Dedifferentiated amniotic fluid mesenchymal stem cell (primary cell): ENCODE data around the gene CGB8.
"Not testable (repeated sequence)": the region's sequence is repeated elsewhere in the genome, so short reads cannot be mapped to it uniquely, and the experiment has no call there.

Experiments
- DNase-seq: peaks from one replicate; pipeline ENCODE4 v3.0.0-alpha.2; 2016; ENCODE audit errors: extremely low spot score

CGB8 gene

GRCh38 chr19:49030323-49030722 lies 18.6 kb downstream of the CGB8 start:
- DNase-seq: not testable (repeated sequence)

- DNase-seq: not testable (repeated sequence)
These were observed 19.2 kb downstream of the CGB8 start for GRCh38 chr19:49029749-49030148.

- not testable (repeated sequence) for DNase-seq
These were observed 20.2 kb downstream of the CGB8 start for GRCh38 chr19:49028686-49029085.

GRCh38 chr19:49025599-49025998 lies 23.3 kb downstream of the CGB8 start:
- DNase-seq: not testable (repeated sequence)

- DNase-seq: not testable (repeated sequence)
These were observed 23.8 kb downstream of the CGB8 start for GRCh38 chr19:49025088-49025487.

GRCh38 chr19:49024233-49024632 lies 24.7 kb downstream of the CGB8 start, which contains the start of gene CGB3:
Gene CGB3 (minus strand): TSS chr19:49024333. CDS start chr19:49023971, 362 bp downstream.
- not testable (repeated sequence) for DNase-seq

- DNase-seq: no peak
These were observed 26.8 kb downstream of the CGB8 start for GRCh38 chr19:49022116-49022515.

- no peak for DNase-seq
These were observed 27.7 kb downstream of the CGB8 start for GRCh38 chr19:49020931-49021895.

GRCh38 chr19:49020342-49020741 lies 28.6 kb downstream of the CGB8 start:
- DNase-seq: no peak

- no peak for DNase-seq
These were observed 29.5 kb downstream of the CGB8 start for GRCh38 chr19:49019242-49019932.

- not testable (repeated sequence) for DNase-seq
These were observed 30.3 kb downstream of the CGB8 start for GRCh38 chr19:49018388-49019241.

- peak; percentile 14 for DNase-seq
These were observed 31.1 kb downstream of the CGB8 start for GRCh38 chr19:49017666-49018351.

- DNase-seq: no peak
These were observed 31.8 kb downstream of the CGB8 start, which contains the start of gene LHB for GRCh38 chr19:49017041-49017665. Gene LHB (minus strand): TSS chr19:49017091. CDS start chr19:49017081, 10 bp downstream.

GRCh38 chr19:49016067-49016839 lies 32.7 kb downstream of the CGB8 start:
- DNase-seq: no peak

- no peak for DNase-seq
These were observed 34.0 kb downstream of the CGB8 start for GRCh38 chr19:49014870-49015255.

GRCh38 chr19:49014123-49014869 lies 34.6 kb downstream of the CGB8 start:
- DNase-seq: no peak

- DNase-seq: no peak
These were observed 37.7 kb downstream of the CGB8 start for GRCh38 chr19:49011194-49011593.

- DNase-seq: no peak
These were observed 38.5 kb downstream of the CGB8 start for GRCh38 chr19:49010453-49010852.

- no peak for DNase-seq
These were observed 39.1 kb downstream of the CGB8 start for GRCh38 chr19:49009828-49010227.
